ENCODE measurements around the gene GPR17.

The GPR17 gene

GRCh38 chr2:127630864-127631540 lies 15.0 kb upstream of the GPR17 start:
- no peak for DNase-seq

DNA sequence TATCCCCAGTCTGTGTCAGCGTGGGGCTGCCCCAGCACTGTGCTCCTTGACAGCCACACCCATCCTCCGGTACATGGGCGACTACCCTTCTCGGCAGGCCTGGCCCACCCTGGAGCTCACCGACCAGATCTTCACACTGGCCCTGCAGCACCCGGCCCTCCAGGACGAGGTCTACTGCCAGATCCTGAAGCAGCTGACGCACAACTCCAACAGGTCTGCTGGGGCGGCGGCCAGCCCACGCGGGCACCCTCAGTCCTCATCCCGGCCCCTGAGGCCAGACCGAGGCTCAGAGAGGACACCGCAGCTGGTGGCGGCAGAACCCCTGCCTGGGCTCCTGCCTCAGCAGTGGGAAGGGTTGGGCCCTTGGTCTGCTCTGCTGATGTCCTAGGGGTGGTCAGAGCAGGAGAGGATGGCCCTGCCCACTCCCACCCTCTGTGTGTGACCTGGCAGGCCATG lies 14.4 kb upstream of the GPR17 start:
- no peak for DNase-seq

- DNase-seq = no peak
These were observed 13.9 kb upstream of the GPR17 start for GRCh38 chr2:127631997-127632581.

- DNase-seq = no peak
These were observed 13.1 kb upstream of the GPR17 start for GRCh38 chr2:127632592-127633489.

- DNase-seq = no peak
These were observed 12.3 kb upstream of the GPR17 start for GRCh38 chr2:127633556-127634065.

DNA sequence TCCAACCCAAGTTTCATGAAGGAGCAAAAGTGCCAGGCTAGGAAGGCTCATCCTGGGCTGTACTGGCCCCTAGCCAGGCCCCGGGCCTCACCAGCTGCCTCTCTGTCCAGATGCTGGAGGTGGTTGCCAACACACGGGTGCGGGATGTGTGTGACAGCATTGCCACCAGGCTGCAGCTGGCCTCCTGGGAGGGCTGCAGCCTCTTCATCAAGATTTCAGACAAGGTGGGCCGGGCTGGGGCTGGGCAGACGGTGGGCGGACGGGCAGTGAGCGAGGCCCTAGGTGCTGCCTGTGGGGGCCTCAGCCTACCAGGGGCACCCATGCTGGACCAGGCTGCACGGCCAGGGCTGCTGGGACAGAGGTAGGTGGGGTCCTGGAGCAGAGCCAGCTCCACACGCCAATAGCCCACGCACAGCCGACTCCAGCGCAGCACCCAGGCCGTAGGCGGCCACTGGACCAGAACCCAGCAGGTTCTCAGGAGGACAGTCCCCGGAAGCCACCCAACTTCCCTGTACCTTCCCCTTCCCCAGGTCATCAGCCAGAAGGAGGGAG lies 11.8 kb upstream of the GPR17 start:
- DNase-seq = no peak

DNA sequence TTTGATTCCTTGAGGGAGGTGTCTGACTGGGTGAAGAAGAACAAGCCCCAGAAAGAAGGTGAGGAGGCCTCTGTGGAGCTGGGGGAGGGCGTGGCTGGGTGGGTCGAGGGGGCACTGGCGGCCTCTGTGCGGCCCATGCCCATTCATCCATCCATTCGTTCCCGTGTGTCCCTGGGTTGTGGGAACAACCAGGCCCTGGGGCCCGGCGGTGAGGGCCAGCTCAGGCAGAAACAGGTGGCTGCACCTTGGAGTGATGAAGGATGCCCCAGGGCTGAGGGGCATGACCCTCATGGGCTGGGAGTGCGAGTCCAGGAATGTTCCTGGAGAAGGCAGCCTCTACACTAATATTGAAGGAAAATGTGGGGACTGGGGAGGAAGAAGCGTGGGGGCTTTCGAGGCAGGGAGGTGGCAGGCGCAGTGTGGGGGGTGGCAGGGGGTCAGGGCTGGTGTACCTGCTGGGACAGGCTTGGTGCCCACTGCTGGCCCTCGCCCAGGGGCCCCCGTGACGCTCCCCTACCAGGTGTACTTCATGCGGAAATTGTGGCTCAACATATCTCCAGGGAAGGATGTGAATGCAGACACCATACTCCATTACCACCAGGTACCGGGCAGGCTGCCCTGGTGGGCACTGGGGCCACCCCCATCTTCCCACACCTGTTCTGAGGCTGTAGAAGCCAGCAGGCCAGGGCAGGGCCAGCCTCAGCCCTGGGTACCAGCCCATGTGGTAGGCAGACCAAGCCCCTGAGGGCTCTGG lies 11.2 kb upstream of the GPR17 start:
- DNase-seq = no peak

GRCh38 chr2:127635380-127636237 lies 10.3 kb upstream of the GPR17 start:
- no peak for DNase-seq

GRCh38 chr2:127636248-127637235 lies 9.4 kb upstream of the GPR17 start:
- no peak for DNase-seq

DNA sequence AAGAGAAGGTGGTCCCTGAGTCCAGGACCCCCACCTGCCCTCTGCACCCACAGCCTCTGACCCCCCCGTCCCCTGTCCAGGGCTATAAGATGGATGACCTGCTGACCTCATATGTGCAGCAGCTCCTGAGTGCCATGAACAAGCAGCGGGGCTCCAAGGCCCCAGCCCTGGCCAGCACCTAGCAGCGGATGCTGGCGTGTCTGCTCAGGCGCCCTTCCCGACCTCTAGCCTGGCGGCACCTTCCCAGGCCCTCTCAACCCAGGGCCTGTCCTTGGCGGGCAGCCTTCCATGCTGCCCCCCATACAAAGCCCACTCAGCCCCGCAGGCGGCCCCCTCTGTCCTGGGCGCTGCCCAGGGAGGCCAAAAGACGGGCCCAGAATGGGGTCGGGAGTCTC lies 8.7 kb upstream of the GPR17 start:
- DNase-seq = no peak

- DNase-seq = peak; percentile 89
These were observed 8.2 kb upstream of the GPR17 start for GRCh38 chr2:127637725-127638252.

DNA sequence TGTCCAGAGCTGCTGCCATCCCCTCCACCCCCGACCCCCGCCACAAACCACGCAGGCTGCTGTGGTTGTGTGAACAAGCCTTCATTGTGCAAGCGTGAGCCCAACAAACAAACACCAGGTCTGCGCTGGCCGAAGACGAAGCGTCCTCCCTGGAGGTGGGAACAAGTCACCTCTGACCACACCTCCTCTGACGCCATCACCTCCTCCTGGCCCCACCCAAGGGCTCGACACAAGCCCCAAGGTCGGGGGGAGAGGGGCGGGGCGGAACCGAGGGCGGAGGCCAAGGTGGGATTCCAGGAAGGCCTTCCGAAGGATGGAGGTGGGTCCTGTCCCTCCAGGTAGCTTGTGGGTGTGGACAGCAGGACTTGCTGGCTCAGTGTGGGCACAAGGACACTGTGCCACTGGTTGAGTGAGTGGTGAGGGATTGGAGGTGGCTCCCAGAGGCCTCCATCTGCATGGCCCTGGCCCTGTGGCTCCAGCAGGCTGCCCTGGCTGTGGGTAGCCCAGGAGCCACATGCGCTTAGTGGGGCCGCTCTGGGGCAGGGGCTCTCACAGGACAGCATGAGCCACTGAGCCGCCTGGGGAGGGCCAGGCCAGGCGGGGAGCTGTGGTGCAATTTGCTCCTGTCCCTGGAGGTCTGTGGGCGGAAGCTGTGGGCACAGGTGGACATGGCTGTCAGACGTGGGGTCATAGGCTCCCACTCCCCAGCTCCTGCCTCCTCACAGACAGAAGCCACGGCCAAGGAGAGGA lies 7.4 kb upstream of the GPR17 start:
- DNase-seq = no peak

- no peak for DNase-seq
These were observed 6.9 kb upstream of the GPR17 start for GRCh38 chr2:127639111-127639474.

DNA sequence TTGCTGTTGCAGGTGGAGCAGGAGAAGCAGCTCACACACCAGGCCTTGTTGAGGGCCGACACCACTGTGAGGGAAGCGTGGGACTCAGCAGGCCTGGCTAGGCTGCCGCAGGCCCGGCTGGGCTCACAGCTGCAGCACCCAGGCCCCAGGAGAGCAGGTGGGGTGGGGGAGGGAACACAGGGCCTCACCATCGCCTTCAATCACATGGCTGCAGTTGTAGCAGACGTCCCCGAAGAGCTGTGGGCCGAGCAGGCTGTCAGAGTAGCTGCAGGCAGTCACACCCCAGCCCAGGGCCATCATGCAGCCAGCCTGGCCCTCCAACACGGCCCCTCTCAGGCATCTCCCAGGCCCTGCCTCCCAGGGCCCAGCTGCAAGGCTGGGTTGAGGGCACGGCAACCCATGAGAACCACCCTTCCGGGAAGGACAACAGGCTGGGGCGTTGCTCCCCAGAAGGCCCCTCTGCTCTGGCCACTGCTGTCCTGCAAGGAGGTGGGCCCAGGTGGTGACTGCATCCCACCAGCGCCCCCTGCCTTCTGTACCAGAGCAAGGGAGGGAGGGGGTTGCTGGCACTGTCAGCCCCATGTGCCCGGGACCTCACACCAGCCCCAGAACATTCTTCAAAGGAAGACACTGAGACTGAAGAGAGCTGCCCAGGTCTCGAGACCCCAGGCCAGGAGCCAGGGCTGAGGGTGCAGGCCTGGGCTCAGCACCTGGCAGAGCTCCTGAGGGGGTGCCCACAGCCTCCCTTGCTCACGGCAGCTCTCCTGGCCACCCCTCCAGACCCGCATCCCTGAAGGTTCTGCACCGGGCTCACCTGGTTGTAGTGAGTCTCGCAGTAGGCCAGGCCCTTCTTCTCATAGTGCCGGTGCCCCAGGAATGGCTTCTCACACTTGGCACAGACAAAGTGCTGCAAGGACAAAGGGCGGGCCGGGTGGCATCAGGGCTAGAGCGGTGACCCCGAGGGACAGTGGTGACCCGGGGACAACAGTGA lies 5.6 kb upstream of the GPR17 start:
- no peak for DNase-seq

GRCh38 chr2:127641133-127641532 lies 4.8 kb upstream of the GPR17 start:
- DNase-seq = no peak

GRCh38 chr2:127641846-127642507 lies 4.0 kb upstream of the GPR17 start:
- DNase-seq = no peak

DNA sequence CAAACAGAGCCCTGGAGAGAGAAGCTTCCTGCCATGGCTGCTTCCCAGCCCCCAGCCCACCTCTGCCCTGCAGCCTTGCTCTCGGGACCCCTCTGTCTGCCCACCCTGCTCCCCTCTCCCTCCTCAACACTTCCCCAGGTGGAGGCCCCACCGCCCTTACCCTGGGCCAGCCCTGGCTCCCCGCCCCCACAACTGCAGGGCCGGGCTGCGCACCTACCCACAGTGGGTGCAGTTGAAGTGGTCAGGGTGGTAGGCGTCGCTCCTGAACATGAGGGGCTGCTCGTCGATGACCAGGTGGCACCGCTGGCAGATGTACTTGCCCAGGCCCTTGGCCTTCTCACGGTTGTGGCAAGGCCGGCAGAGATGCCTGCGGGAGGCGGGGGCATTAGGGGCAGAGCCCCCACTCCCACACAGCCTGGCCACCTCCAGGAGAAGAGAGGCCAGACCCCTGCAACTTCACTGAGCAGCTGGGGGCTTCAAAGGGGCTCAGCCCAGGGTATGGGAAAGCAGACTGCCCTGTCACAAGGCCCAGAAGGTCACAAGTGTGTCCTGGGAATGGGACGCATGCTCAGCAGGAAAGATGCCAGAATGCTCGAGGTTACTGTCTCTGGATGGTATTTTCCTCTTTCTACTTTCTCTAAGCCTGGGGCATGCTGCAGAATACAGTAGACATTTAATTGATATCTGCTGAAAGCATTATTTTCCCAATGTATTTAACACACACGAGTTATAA lies 3.1 kb upstream of the GPR17 start:
- DNase-seq = no peak
